HepG2 (cell line): Measurements from ENCODE around the gene USP5. TPM values are rescaled to one million over a fixed set of nuclear protein-coding genes. Genes with fewer than 3 reads are reported as not detected.

Source experiments
- CBX5 ChIP-seq: sonication (generic); formaldehyde crosslinking; IDR thresholded peaks from 2 replicates; pipeline ENCODE4 v1.4.0; 2020; ENCODE audit warnings: missing genetic modification reagents, borderline replicate concordance
- KLF6 ChIP-seq: IDR thresholded peaks from 2 replicates; pipeline ENCODE4 v1.8.0; 2016; ENCODE audit warnings: missing biosample characterization, missing genetic modification reagents
- MED1 ChIP-seq: sonication (generic); formaldehyde crosslinking; IDR thresholded peaks from 2 replicates; pipeline ENCODE4 v1.4.0; 2020; ENCODE audit warnings: missing genetic modification reagents
- POGZ ChIP-seq: sonication (generic); formaldehyde crosslinking; IDR thresholded peaks from 2 replicates; pipeline ENCODE4 v1.4.0; 2020; ENCODE audit warnings: mild to moderate bottlenecking, missing genetic modification reagents
- POLR2AphosphoS2 ChIP-seq: IDR thresholded peaks from 2 replicates; pipeline ENCODE4 v1.6.1; 2011; ENCODE audit warnings: low read depth, low read length, improper control_type of control experiment
- SMAD9 ChIP-seq: sonication (generic); formaldehyde crosslinking; IDR thresholded peaks from 2 replicates; pipeline ENCODE4 v1.5.1; 2020; ENCODE audit warnings: mild to moderate bottlenecking, missing genetic modification reagents
- TARDBP ChIP-seq: sonication (generic); formaldehyde crosslinking; IDR thresholded peaks from 2 replicates; pipeline ENCODE4 v1.8.0; 2022; ENCODE audit warnings: mild to moderate bottlenecking, missing genetic modification reagents
- YY1 ChIP-seq: IDR thresholded peaks from 2 replicates; pipeline ENCODE4 v1.6.1; 2011; ENCODE audit warnings: low read length, low read depth, moderate library complexity, mild to moderate bottlenecking; ENCODE audit not compliant: insufficient read depth, insufficient replicate concordance
- ZBTB7A ChIP-seq: sonication (generic); formaldehyde crosslinking; IDR thresholded peaks from 2 replicates; pipeline ENCODE4 v1.8.0; 2022; ENCODE audit warnings: mild to moderate bottlenecking, missing genetic modification reagents
- ZFP36L1 ChIP-seq: sonication (generic); formaldehyde crosslinking; IDR thresholded peaks from 2 replicates; pipeline ENCODE4 v1.8.0; 2022; ENCODE audit warnings: mild to moderate bottlenecking, missing genetic modification reagents, moderate library complexity
- ZFP91 ChIP-seq: sonication (generic); formaldehyde crosslinking; IDR thresholded peaks from 2 replicates; pipeline ENCODE4 v1.9.0; 2022; ENCODE audit warnings: missing genetic modification reagents, mild to moderate bottlenecking, borderline replicate concordance
- ZGPAT ChIP-seq: IDR thresholded peaks from 2 replicates; pipeline ENCODE4 v1.6.1; 2016; ENCODE audit warnings: mild to moderate bottlenecking
- ZMYM3 ChIP-seq: sonication (generic); formaldehyde crosslinking; IDR thresholded peaks from 2 replicates; pipeline ENCODE4 v1.5.1; 2020; ENCODE audit warnings: mild to moderate bottlenecking, missing genetic modification reagents
- ZNF225 ChIP-seq: sonication (generic); formaldehyde crosslinking; IDR thresholded peaks from 2 replicates; pipeline ENCODE4 v1.4.0; 2020; ENCODE audit warnings: mild to moderate bottlenecking, missing genetic modification reagents
- ZNF264 ChIP-seq: sonication (generic); formaldehyde crosslinking; IDR thresholded peaks from 2 replicates; pipeline ENCODE4 v1.4.0; 2020; ENCODE audit warnings: missing genetic modification reagents
- ZNF605 ChIP-seq: sonication (generic); formaldehyde crosslinking; IDR thresholded peaks from 2 replicates; pipeline ENCODE4 v1.8.0; 2022; ENCODE audit warnings: mild to moderate bottlenecking, missing genetic modification reagents
- ZNF7 ChIP-seq: IDR thresholded peaks from 2 replicates; pipeline ENCODE4 v1.6.1; 2016; ENCODE audit warnings: missing biosample characterization, missing genetic modification reagents
- ZNF720 ChIP-seq: sonication (generic); formaldehyde crosslinking; IDR thresholded peaks from 2 replicates; pipeline ENCODE4 v1.4.0; 2020; ENCODE audit warnings: missing genetic modification reagents
- ZNF839 ChIP-seq: sonication (generic); formaldehyde crosslinking; IDR thresholded peaks from 2 replicates; pipeline ENCODE4 v1.4.0; 2020; ENCODE audit warnings: missing genetic modification reagents, mild to moderate bottlenecking, borderline replicate concordance
- polyA plus RNA-seq, 8 experiments: library from polyadenylated mRNA; depleted of rRNA in 3 of 8; stranded (reverse) in 7 of 8; unstranded in 1 of 8; fragments of >200 nt; fragmentation: Illumina TruSeq in 4 of 8; extraction: Trizol in 4 of 8; gene quantifications; 2 replicates each; pipeline versions ENCODE4 v1.2.1 to v1.2.3, GENCODE V29; 2011 to 2016; ENCODE audit warnings: low read depth in 4 of 8, missing spikeins in 1 of 8, mixed read lengths in 1 of 8; ENCODE audit not compliant: insufficient read depth in 1 of 8
- total RNA-seq, 5 experiments: library from RNA; depleted of rRNA; stranded (reverse); fragments of >200 nt; fragmentation: Illumina TruSeq; extraction: Trizol; gene quantifications; 2 replicates each; pipeline ENCODE4 v1.2.3, GENCODE V29; 2016; ENCODE audit warnings: low read depth in 1 of 5
- TF ChIP-seq, protein P1 (sequence below): sonication (generic); formaldehyde crosslinking; IDR thresholded peaks from 2 replicates; pipeline ENCODE4 v1.4.0; 2020; ENCODE audit warnings: mild to moderate bottlenecking, missing genetic modification reagents
- TF ChIP-seq, protein P2 (sequence below): sonication (generic); formaldehyde crosslinking; IDR thresholded peaks from 2 replicates; pipeline ENCODE4 v1.4.0; 2020; ENCODE audit warnings: missing genetic modification reagents
- TF ChIP-seq, protein P3 (sequence below): sonication (generic); formaldehyde crosslinking; IDR thresholded peaks from 2 replicates; pipeline ENCODE4 v1.4.0; 2020; ENCODE audit warnings: missing genetic modification reagents
- TF ChIP-seq, protein P4 (sequence below): sonication (generic); formaldehyde crosslinking; IDR thresholded peaks from 2 replicates; pipeline ENCODE4 v1.4.0; 2020; ENCODE audit warnings: missing genetic modification reagents

USP5 gene
- total and polyA plus RNA-seq, 2 of the 13 experiments (the other 11 are each of a cell fraction or from before 2014, with no cell fraction given) = 39.6 to 56.0 TPM

GRCh38 chr12:6904280-6905276, 52.6 kb downstream of the USP5 start, which contains the start of gene LRRC23 (continued):
- TF ChIP-seq ZFP91 (CRISPR knock-in tag) (peak; percentile 100), MED1 (CRISPR knock-in tag) (peak; percentile 32; the same call in 1 of the 2 replicates), ZNF264 (CRISPR knock-in tag) (peak; percentile 25; the same call in 1 of the 2 replicates), ZNF7 (CRISPR knock-in tag) (no peak), ZNF720 (CRISPR knock-in tag) (no peak), ZFP36L1 (no peak), ZGPAT (CRISPR knock-in tag) (no peak), ZBTB7A (CRISPR knock-in tag) (no peak), POGZ (peak; percentile 34; the same call in 1 of the 2 replicates), TARDBP (no peak), KLF6 (no peak), SMAD9 (CRISPR knock-in tag) (no peak), CBX5 (CRISPR knock-in tag) (no peak), ZNF839 (CRISPR knock-in tag) (no peak), POLR2AphosphoS2 (no peak), YY1 (no peak), ZMYM3 (CRISPR knock-in tag) (no peak), ZNF225 (CRISPR knock-in tag) (no peak), ZNF605 (CRISPR knock-in tag) (no peak)
- TF ChIP-seq, protein P1, sequence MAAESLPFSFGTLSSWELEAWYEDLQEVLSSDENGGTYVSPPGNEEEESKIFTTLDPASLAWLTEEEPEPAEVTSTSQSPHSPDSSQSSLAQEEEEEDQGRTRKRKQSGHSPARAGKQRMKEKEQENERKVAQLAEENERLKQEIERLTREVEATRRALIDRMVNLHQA (CRISPR knock-in tag) = no peak
- TF ChIP-seq, protein P2, sequence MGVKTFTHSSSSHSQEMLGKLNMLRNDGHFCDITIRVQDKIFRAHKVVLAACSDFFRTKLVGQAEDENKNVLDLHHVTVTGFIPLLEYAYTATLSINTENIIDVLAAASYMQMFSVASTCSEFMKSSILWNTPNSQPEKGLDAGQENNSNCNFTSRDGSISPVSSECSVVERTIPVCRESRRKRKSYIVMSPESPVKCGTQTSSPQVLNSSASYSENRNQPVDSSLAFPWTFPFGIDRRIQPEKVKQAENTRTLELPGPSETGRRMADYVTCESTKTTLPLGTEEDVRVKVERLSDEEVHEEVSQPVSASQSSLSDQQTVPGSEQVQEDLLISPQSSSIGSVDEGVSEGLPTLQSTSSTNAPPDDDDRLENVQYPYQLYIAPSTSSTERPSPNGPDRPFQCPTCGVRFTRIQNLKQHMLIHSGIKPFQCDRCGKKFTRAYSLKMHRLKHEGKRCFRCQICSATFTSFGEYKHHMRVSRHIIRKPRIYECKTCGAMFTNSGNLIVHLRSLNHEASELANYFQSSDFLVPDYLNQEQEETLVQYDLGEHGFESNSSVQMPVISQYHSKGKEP (CRISPR knock-in tag) = no peak
- TF ChIP-seq, protein P3, sequence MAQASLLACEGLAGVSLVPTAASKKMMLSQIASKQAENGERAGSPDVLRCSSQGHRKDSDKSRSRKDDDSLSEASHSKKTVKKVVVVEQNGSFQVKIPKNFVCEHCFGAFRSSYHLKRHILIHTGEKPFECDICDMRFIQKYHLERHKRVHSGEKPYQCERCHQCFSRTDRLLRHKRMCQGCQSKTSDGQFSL = no peak
- TF ChIP-seq, protein P4, sequence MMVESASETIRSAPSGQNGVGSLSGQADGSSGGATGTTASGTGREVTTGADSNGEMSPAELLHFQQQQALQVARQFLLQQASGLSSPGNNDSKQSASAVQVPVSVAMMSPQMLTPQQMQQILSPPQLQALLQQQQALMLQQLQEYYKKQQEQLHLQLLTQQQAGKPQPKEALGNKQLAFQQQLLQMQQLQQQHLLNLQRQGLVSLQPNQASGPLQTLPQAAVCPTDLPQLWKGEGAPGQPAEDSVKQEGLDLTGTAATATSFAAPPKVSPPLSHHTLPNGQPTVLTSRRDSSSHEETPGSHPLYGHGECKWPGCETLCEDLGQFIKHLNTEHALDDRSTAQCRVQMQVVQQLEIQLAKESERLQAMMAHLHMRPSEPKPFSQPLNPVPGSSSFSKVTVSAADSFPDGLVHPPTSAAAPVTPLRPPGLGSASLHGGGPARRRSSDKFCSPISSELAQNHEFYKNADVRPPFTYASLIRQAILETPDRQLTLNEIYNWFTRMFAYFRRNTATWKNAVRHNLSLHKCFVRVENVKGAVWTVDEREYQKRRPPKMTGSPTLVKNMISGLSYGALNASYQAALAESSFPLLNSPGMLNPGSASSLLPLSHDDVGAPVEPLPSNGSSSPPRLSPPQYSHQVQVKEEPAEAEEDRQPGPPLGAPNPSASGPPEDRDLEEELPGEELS (CRISPR knock-in tag) = no peak
